Kidney epithelial cell (primary cell): Measurements from ENCODE around the gene COQ10A. TPM values are rescaled to one million over a fixed set of nuclear protein-coding genes. Genes with fewer than 3 reads are reported as not detected.

Experiments
- DNase-seq: peaks from one replicate; pipeline ENCODE4 v3.0.0-alpha.2; 2010; ENCODE audit warnings: low read depth
- H3K27me3 ChIP-seq: 2 replicates; pipeline ENCODE4 v1.6.0; 2011; ENCODE audit warnings: low read length; ENCODE audit not compliant: control insufficient read depth, insufficient read depth
- H3K36me3 ChIP-seq: 2 replicates; pipeline ENCODE4 v1.5.1; 2011; ENCODE audit warnings: low read length; ENCODE audit not compliant: control insufficient read depth, insufficient read depth
- H3K4me3 ChIP-seq: 2 replicates; pipeline ENCODE4 v1.5.1; 2011; ENCODE audit warnings: low read depth, mild to moderate bottlenecking, control low read depth, low read length
- total RNA-seq: library from RNA; depleted of rRNA; stranded (reverse); fragments of >200 nt; gene quantifications from 2 replicates; pipeline ENCODE4 v1.2.3, GENCODE V29; 2015
- TF ChIP-seq, protein P1 (sequence below): IDR thresholded peaks from 2 replicates; pipeline ENCODE4 v1.5.1; 2011; ENCODE audit warnings: mild to moderate bottlenecking, moderate library complexity, low read length, control low read depth, inconsistent platforms; ENCODE audit not compliant: insufficient read depth, poor library complexity, severe bottlenecking

COQ10A gene
- total RNA-seq, 1 donor from 2014 or later = 13.7 TPM

DNA sequence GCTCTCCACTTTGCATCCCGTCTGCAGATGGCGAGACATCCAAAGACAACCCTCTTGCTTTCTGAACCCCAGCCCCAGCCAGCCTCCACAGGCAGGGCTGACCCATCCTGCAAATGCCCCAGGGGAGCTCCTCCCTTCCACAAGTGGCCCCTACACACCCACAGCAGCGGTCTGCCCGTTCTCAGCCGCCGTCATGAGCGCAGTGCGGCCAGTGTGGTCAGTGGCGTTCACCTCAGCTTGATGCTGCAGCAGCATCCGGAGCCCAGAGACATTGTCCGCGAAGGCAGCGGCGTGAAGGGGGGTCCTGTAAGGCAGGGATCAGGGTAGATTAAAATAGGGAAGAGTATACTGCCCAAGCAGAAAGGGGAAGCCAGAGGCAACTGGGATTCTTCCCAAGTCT lies 22.2 kb upstream of the COQ10A start:
- TF ChIP-seq, protein P1, sequence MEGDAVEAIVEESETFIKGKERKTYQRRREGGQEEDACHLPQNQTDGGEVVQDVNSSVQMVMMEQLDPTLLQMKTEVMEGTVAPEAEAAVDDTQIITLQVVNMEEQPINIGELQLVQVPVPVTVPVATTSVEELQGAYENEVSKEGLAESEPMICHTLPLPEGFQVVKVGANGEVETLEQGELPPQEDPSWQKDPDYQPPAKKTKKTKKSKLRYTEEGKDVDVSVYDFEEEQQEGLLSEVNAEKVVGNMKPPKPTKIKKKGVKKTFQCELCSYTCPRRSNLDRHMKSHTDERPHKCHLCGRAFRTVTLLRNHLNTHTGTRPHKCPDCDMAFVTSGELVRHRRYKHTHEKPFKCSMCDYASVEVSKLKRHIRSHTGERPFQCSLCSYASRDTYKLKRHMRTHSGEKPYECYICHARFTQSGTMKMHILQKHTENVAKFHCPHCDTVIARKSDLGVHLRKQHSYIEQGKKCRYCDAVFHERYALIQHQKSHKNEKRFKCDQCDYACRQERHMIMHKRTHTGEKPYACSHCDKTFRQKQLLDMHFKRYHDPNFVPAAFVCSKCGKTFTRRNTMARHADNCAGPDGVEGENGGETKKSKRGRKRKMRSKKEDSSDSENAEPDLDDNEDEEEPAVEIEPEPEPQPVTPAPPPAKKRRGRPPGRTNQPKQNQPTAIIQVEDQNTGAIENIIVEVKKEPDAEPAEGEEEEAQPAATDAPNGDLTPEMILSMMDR = no peak
- peaks cover 11% of the 10 kb centered on the region for H3K36me3 ChIP-seq
- DNase-seq = no peak
- H3K4me3 ChIP-seq = no peak overlapping the region
- no peaks in the 10 kb centered on the region for H3K27me3 ChIP-seq

DNA sequence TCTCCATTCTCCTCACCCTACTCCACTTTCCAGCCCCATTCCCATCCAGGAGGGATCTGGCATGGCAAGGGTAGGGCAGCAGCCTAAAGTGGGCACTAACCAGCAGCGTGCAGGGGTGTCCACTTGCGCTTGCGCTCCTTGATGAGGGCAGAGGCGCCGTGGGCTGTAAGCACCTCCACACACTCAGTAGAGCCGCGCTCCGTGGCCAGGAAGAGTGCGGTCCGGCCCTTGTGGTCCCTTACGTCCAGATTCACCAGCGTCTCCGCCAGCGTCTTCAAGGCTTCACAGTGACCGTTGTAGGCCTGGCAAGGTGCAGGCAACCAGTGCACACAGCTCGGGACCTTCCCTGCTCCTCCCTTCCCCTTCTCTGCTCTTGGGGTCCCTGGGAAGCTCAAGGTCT lies 18.8 kb upstream of the COQ10A start:
- TF ChIP-seq, protein P1 = no peak
- DNase-seq = no peak
- Histone ChIP-seq H3K4me3 (no peak overlapping the region), H3K27me3 (no peaks in the 10 kb centered on the region), H3K36me3 (peaks cover 10% of the 10 kb centered on the region)

DNA sequence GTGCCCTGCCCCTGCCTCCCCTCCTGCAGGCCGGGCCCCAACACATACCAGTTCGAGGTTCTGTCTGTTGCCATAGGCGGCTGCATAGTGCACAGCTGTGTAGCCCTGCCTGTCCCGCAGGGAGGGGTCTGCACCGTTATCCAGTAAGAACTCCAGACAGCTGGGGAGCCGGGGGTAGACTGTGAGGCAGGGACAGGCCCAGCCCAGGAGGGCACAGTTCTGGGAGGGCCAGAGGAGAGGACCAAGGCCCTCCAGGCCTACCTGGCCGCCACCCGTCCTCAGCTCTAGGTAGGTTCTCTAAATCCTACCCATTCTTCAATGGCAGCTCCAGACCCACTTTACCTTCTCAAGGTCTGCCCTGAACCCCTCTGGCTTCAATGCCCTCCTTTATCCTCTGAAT lies 18.0 kb upstream of the COQ10A start:
- H3K36me3 ChIP-seq = peaks cover 12% of the 10 kb centered on the region
- TF ChIP-seq, protein P1 = no peak
- DNase-seq = no peak
- H3K4me3 ChIP-seq = no peak overlapping the region
- no peaks in the 10 kb centered on the region for H3K27me3 ChIP-seq

DNA sequence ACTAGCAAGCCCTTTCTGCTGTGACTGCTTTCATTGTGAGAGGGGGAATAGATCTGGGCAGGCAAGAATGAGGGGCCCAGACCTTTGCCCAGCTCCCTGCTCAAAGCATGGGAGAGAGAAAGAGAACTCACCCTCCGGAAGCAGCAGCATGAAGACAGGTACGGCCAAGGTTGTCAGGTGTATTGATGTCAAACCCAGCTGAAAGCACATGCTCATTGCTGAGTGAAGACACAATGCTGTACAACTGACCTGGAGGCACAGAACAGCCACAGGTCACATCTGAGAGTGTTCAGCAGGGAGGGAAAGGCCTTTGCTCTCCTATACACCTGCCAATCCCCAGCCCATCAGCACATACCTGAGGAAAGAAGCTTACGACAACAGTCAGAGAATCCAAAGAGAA lies 14.1 kb upstream of the COQ10A start:
- Histone ChIP-seq H3K36me3 (peaks cover 10% of the 10 kb centered on the region), H3K4me3 (no peak overlapping the region), H3K27me3 (no peaks in the 10 kb centered on the region)
- no peak for DNase-seq
- TF ChIP-seq, protein P1 = no peak

DNA sequence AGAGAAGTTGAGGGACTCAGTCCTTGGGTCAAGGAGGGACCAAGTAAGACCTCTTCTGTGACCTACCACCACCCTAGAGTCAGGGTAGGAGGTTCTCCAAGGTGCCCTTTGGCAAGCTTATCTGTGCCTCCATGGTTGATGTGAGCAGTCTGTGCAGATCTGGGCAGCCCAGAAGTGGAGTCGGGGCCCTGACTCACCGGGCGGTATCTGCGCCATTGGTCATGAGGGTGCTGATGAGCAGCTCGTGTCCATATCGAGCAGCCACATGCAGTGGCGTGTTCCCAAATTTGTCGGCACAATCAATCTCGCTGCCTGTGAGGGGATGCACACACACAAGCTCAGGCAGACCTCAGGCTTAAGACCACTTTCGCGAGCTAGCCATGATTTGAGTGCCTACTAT lies 13.7 kb upstream of the COQ10A start:
- Histone ChIP-seq H3K4me3 (no peak overlapping the region), H3K36me3 (peaks cover 10% of the 10 kb centered on the region), H3K27me3 (no peaks in the 10 kb centered on the region)
- DNase-seq = no peak
- TF ChIP-seq, protein P1 = no peak

DNA sequence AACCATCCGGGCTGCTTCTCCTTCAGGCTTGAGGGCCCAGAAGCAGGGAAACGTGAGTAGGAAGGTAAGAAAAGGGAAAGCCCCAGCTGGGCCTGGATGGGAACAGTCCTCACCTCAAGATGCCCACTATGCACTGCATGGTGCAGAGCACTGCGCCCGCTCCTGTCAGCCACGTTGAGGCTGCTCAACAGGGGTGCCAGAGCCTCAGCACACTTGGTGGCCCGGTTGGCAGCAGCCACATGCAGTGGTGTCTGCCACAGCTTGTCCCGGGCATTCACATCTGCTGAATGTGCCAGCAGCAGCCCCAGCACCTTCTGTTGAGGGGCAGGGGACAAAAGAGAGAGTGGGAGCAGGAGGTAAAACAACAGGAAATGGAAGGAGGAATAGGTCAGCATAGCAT lies 11.1 kb upstream of the COQ10A start:
- no peak for DNase-seq
- no peaks in the 10 kb centered on the region for H3K27me3 ChIP-seq
- no peak overlapping the region for H3K4me3 ChIP-seq
- TF ChIP-seq, protein P1 = no peak
- H3K36me3 ChIP-seq = peaks cover 7% of the 10 kb centered on the region
